Measurements from ENCODE around the gene FBN1.

FBN1 gene

DNA sequence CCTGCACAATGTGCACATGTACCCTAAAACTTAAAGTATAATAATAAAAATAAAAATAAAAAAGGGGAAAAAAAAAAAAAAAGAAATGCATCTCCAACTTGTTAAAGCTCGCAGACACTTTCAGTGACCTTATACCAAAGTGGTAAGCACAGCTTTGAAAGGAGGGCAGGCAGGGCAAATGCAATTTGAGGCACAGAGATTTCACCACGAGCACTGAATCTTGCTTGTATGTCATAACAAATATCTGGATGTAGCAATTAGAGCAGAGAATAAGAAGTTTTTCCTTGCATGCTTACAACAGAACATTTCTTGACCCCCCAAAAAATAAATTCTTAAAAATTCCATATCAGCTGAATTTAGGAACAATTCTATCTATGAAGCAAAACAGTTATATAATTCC lies 66.5 kb downstream of the FBN1 start:
- DNase-seq = no peak

GRCh38 chr15:48577469-48577868 lies 68.0 kb downstream of the FBN1 start:
- DNase-seq = no peak

DNA sequence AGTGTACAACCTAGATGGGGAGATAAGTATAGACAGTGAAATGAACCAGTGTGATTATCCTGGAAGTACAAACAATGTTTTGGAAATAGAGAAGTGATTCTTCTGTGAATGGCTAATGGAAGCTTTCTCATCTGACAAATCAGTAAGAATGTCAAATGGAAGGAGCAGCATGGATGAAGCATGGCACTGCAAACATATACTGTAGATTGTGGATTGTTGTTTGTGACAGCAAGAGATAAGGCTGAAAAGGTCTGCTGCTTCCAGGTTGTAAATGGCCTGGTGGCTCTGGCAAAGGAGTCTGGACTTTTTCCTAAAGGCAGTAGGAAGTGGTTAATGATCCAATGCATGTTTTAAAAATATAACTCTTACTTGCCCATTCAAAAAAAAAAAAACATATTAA lies 71.3 kb downstream of the FBN1 start:
- DNase-seq = no peak

DNA sequence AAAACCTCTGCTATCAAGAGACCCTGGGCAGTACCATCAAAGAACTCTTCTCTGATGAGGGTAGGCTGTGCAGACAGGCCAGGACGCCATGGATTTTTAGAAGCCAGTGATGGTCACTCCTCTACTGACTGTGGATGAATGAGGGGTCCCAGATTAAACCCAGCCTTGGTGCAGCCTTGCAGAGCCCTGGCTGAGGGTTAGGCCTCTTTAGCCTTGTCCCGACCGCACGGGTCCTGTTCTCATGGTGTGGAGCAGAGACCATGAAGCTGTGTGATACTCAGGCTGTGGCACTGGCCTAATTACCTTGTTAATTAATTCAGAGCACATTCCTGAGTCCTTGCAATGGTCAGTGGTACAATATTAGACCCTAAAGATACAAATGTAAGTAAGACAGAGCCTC lies 71.7 kb downstream of the FBN1 start:
- DNase-seq = no peak

- no peak for DNase-seq
Observed at GRCh38 chr15:48572823-48573222, 72.7 kb downstream of the FBN1 start.

GRCh38 chr15:48571510-48571909 lies 74.0 kb downstream of the FBN1 start:
- no peak for DNase-seq

DNA sequence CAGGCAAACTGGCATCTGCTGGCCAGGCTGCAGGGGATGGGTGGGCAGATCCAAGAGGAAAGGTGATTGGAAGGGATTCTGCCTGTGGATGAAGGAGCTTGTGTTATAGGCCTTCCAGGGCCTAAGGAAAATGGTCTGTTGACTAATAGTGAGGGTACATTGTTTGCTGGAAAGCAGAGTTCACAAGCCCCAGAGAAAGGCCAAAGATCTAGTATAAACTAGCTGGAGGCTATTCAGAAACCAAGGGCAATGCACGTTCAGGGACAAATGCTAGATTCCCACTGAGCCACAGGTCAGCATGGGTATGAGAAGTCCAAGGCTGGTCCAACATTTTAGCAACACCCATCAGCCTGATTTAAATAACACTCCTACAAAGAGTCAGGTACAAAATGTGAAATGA lies 74.7 kb downstream of the FBN1 start:
- DNase-seq = no peak

DNA sequence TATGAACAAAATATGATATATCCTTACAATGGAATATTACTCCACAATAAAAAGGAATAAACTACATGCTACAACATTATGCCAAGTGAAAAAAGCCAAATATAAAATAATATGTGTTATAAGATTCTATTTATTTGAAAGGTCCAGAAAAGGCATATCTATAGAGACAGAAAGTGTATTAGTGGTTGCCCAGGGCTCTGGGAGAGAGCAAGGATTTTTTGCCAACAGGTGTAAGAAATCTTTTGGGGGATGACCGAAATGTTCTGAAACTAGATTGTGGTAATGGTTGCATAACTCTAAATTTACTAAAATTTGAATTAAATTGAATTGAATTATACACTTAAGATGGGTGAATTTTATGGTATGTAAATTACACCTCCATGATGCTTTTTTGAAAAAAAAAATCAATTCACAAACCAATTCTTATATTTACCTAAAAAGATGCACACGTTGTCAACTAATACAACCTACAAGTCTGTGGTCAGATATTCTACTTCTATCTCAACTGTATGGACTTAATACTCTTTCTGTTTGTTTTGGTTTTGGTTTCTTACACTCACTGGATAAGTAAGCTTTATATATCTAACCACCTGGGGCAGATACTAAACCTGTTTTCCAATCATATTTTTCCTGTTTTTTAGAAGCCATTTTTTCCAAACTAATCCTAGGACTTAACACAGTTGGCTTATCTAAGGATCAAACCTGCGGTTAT lies 75.8 kb downstream of the FBN1 start:
- DNase-seq = no peak

GRCh38 chr15:48566668-48567067 lies 78.8 kb downstream of the FBN1 start:
- no peak for DNase-seq

DNA sequence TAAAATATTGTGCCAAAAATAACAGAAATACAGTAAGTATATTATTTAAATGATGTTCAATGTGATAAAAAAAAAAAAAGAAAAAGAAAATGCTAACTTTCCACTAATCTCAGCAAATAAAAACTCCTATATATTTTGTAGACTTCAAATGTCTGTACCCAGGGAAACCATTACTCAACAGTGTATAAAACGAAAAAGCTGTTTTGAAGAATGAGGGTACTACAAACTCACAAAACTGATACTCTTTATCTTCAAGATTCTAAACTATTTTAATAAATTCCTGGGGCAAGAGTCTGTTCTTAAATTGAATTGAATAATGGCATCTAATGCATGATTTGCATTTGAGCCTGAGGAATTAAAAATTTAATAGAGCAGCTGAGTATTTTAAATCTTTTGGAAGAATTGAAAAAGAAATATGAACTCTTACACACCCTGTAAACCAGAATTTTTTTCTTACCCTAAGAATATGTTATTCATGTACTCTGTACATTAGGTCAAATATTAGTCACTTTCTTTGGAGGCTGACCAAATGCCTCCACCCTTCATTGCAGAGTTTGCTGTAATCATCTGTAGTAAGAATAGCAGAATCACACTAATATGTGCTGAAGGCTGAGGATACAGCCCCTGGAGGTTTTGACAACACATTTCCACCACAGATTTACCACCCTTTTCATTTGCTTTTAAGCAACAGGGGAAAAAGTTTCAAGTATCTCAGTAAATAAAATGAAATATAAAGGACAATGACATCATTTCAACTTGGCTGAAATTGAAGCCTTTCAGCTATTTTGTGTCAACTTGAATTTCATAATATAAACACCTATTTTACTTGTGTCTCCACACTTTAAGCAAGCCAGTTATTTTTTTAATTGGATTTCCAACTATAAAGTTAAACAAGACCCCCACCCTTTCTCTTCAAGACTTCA lies 79.7 kb downstream of the FBN1 start:
- DNase-seq = no peak

GRCh38 chr15:48564690-48565089 lies 80.8 kb downstream of the FBN1 start:
- no peak for DNase-seq

- DNase-seq = no peak
Observed at GRCh38 chr15:48563934-48564333, 81.6 kb downstream of the FBN1 start.

DNA sequence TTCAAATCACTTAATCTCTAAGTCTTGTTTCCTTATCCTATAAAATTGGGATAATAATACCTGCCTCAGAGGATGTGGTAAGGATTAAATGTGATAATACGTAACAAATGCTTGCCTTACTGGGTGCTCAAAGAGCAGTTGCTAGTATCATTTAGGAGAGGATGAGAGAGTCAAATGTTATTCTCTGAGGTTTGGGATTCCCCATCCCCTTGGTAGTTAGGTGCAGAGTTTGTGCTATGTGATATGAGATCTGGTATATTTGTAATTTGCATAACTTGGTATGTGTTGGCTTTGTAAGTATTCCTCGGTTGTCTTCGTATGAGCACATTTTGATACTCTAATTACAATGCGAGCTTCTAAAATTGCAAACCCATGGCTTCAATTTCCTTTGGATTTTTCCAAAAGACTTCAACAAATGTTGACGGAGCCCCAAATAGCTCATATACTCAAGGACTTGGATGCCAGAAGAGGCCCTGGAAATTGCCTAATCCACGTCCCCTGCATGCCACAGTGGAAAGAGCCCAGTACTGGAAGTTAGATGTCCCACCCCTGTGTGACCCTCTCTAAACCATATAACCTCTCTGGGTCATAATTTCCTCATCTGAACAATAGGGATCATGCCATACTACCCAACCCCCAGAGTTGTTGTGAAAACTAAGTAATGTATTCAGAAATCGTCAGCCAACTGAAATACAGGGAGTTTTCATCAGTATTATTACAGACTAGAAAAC lies 85.0 kb downstream of the FBN1 start:
- DNase-seq = no peak

DNA sequence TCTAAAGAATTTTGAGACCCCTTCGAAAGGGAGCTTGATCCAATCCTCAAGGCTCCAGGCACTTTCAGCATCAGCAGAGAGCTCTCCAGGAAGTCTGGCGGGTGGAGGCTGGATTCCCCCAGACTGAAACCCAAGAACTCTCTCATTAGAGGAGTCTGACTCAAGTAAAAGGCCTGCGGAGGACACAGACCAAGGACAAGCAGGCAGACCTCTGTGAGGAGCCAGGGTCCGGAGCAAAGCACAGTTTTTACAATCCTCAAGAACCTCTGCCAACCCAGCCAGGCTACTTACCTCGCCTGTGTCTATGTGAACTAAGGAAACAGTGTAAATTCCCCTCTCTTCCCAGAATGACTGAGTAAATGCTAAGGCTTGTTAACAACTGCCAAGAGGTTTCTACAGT lies 86.2 kb downstream of the FBN1 start:
- no peak for DNase-seq

GRCh38 chr15:48558226-48558625 lies 87.3 kb downstream of the FBN1 start:
- no peak for DNase-seq

DNA sequence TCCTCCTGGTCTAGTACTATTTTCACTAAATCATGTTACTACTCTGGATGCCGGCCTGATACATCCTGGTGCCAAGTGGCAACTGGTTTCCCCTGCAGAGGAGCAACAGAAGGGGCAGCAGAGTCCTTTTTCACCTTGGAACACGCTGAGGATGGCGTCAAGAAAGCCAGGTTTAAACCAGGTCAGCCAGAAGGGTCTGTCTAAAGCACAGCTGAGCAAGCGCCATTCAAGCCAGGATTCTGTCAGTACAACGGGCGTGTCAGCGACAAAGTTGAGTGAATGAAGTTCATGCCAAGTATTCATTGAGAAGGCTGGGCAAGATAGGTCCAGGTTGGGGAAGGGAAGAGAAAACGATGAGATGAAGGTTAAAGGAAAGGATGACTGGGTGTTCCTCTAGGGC lies 88.2 kb downstream of the FBN1 start:
- no peak for DNase-seq

- no peak for DNase-seq
Observed at GRCh38 chr15:48556159-48556897, 89.2 kb downstream of the FBN1 start.

- no peak for DNase-seq
Observed at GRCh38 chr15:48555241-48555881, 90.1 kb downstream of the FBN1 start.

- no peak for DNase-seq
Observed at GRCh38 chr15:48554112-48554511, 91.4 kb downstream of the FBN1 start.

- DNase-seq = no peak
Observed at GRCh38 chr15:48553559-48553958, 92.0 kb downstream of the FBN1 start.

DNA sequence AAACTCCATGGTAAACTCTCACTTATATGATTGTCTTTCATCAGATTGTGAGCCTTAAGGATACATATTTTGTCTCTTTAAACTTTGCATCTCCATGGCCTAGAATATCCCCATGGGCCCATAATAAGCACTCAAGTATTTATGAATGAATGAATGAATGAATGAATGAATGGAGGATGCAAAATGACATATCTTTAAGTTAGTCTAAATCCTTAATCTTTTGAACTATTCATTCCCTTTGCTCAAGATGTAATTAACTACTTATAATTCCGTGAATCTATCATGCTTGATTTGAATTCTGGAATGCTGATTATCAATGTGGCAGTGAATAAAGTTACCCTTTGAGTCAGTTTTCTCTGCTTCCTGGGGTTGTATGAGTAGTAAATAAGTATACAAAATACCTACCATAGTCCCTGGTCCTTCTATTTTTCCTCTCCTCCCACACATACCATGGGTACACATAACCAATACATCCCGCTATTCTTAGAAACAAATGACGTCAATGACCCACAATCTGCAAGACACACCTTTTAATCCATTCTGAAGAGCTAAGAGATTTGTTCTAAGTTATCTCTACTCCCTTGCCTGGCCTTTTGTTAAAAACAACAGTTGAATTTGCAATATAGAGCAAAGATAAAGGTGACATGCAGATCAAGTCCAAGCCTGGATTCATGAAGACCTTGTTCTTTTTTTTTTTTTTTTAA lies 94.5 kb downstream of the FBN1 start:
- no peak for DNase-seq

GRCh38 chr15:48548455-48548854 lies 97.1 kb downstream of the FBN1 start:
- no peak for DNase-seq
